HFF-Myc (cell line): Measurements from ENCODE around the gene SMIM17.
A peak's percentile ranks its signal among the peaks of the same experiment; 100 is the strongest.

Experiments
- DNase-seq: peaks from one replicate; pipeline ENCODE4 v3.0.0-alpha.2; 2011; ENCODE audit warnings: low read depth; ENCODE audit errors: extremely low read depth
- H3K4me3 ChIP-seq: replicated peaks from 2 replicates; pipeline ENCODE4 v1.5.1; 2011; ENCODE audit warnings: low read depth, mild to moderate bottlenecking, control low read depth, low read length
- CTCF ChIP-seq: IDR thresholded peaks from 2 replicates; pipeline ENCODE4 v1.5.1; 2012; ENCODE audit warnings: mild to moderate bottlenecking, low read depth, low read length, control low read depth; ENCODE audit errors: missing control alignments

The SMIM17 gene

GRCh38 chr19:56643460-56643955, 549 bp downstream of the SMIM17 start:
- H3K4me3 ChIP-seq, result no peak overlapping the region
- no peak for TF ChIP-seq CTCF
- no peak for DNase-seq

GRCh38 chr19:56654151-56654550, 11.2 kb downstream of the SMIM17 start:
- DNase-seq, result no peak
- TF ChIP-seq CTCF, result no peak
- H3K4me3 ChIP-seq, result no peak overlapping the region

- no peak overlapping the region for H3K4me3 ChIP-seq
- peak; percentile 14 for TF ChIP-seq CTCF
- no peak for DNase-seq
Measured at GRCh38 chr19:56660381-56661107, 17.6 kb downstream of the SMIM17 start.

- no peak for TF ChIP-seq CTCF
- no peak overlapping the region for H3K4me3 ChIP-seq
- no peak for DNase-seq
Measured at GRCh38 chr19:56661248-56661647, 18.3 kb downstream of the SMIM17 start.

- no peak for DNase-seq
- TF ChIP-seq CTCF, result no peak
Measured at GRCh38 chr19:56663931-56664500, 21.1 kb downstream of the SMIM17 start.

GRCh38 chr19:56664511-56664910, 21.6 kb downstream of the SMIM17 start:
- DNase-seq, result no peak
- TF ChIP-seq CTCF, result no peak
- H3K4me3 ChIP-seq, result no peak overlapping the region

More at GRCh38 chr19:56663931-56664500, 21.1 kb downstream of the SMIM17 start:
- no peak overlapping the region for H3K4me3 ChIP-seq
